MCF 10A (cell line): ENCODE data around the gene HS3ST5. TPM values are rescaled to one million over a fixed set of nuclear protein-coding genes. Genes with fewer than 3 reads are reported as not detected.

Experiments
- BruUV-seq: library from RNA; stranded (reverse); fragments of 400-500 nt; replicated peaks from 2 replicates; lab custom pipeline; 2021; lab: Mats Ljungman, UMichigan
- CTCF ChIA-PET: fragments of 300-600 bp; sonication (Branson Sonifier 250); formaldehyde crosslinking; extraction: SDS; loops from one replicate; lab custom pipeline; 2021; ENCODE audit warnings: antibody characterized with exemption, inconsistent platforms; lab: Yijun Ruan, JAX
- POLR2A ChIA-PET: fragments of 300-600, 350-650 bp; sonication (Branson Sonifier 250); formaldehyde crosslinking; extraction: SDS; loops from one replicate; lab custom pipeline; 2020; ENCODE audit warnings: antibody characterized with exemption, inconsistent platforms; lab: Yijun Ruan, JAX
- DNase-seq: peaks from one replicate; pipeline ENCODE4 v3.0.0-alpha.2; 2018; ENCODE audit not compliant: unreplicated experiment
- H3K27ac Mint-ChIP-seq: one replicate; pipeline ENCODE4 v1.8.0; 2022; ENCODE audit warnings: mild to moderate bottlenecking, low read depth, mixed read lengths; ENCODE audit not compliant: unreplicated experiment
- H3K27me3 Mint-ChIP-seq: one replicate; pipeline ENCODE4 v1.8.0; 2022; ENCODE audit warnings: mixed read lengths; ENCODE audit not compliant: insufficient read depth, unreplicated experiment
- H3K36me3 Mint-ChIP-seq: one replicate; pipeline ENCODE4 v1.8.0; 2022; ENCODE audit warnings: mild to moderate bottlenecking, moderate library complexity, mixed read lengths; ENCODE audit not compliant: insufficient read depth, unreplicated experiment
- H3K4me1 Mint-ChIP-seq: one replicate; pipeline ENCODE4 v1.8.0; 2022; ENCODE audit warnings: mixed read lengths; ENCODE audit not compliant: insufficient read depth, unreplicated experiment
- H3K4me3 Mint-ChIP-seq: one replicate; pipeline ENCODE4 v1.8.0; 2022; ENCODE audit warnings: mild to moderate bottlenecking, moderate library complexity, mixed read lengths; ENCODE audit not compliant: unreplicated experiment
- H3K9me3 Mint-ChIP-seq: one replicate; pipeline ENCODE4 v1.8.0; 2022; ENCODE audit warnings: mixed read lengths; ENCODE audit not compliant: unreplicated experiment
- intact Hi-C: fragments of 100-400 bp; cut with micrococcal nuclease; formaldehyde crosslinking; loops from 2 replicates; pipeline ENCODE4 v1.14.1; 2022
- total RNA-seq: library from RNA; stranded (reverse); gene quantifications from 2 replicates; pipeline ENCODE4 v1.2.3, GENCODE V29; 2022
- TF ChIP-seq, protein P1 (sequence below): fragments of 200-600 bp; IDR thresholded peaks from one replicate; pipeline ENCODE4 v1.8.0; 2022; ENCODE audit warnings: antibody characterized with exemption, mild to moderate bottlenecking; ENCODE audit not compliant: unreplicated experiment

Gene HS3ST5
- total RNA-seq, 1 experiment from 2014 or later, result not detected

GRCh38 chr6:114362396-114362795, 19.6 kb upstream of the HS3ST5 start:
- no peaks in the 10 kb centered on the region for H3K36me3 Mint-ChIP-seq
- no peak for DNase-seq
- POLR2A ChIA-PET, result no interaction called here
- no peak overlapping the region for H3K4me3 Mint-ChIP-seq
- BruUV-seq, result no TSS peak
- no peaks in the 10 kb centered on the region for H3K4me1 Mint-ChIP-seq
- no peak overlapping the region for H3K27ac Mint-ChIP-seq
- TF ChIP-seq, protein P1, sequence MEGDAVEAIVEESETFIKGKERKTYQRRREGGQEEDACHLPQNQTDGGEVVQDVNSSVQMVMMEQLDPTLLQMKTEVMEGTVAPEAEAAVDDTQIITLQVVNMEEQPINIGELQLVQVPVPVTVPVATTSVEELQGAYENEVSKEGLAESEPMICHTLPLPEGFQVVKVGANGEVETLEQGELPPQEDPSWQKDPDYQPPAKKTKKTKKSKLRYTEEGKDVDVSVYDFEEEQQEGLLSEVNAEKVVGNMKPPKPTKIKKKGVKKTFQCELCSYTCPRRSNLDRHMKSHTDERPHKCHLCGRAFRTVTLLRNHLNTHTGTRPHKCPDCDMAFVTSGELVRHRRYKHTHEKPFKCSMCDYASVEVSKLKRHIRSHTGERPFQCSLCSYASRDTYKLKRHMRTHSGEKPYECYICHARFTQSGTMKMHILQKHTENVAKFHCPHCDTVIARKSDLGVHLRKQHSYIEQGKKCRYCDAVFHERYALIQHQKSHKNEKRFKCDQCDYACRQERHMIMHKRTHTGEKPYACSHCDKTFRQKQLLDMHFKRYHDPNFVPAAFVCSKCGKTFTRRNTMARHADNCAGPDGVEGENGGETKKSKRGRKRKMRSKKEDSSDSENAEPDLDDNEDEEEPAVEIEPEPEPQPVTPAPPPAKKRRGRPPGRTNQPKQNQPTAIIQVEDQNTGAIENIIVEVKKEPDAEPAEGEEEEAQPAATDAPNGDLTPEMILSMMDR, result no peak
- H3K9me3 Mint-ChIP-seq, result no peaks in the 10 kb centered on the region
- intact Hi-C loops, result no loop called here
- CTCF ChIA-PET, result interaction anchor here (0.7 kb wide), 1 partner anchor 361 kb away, joined by 3 read pairs; no protein-coding TSS in a partner anchor
- peaks cover 65% of the 10 kb centered on the region for H3K27me3 Mint-ChIP-seq

GRCh38 chr6:114361036-114361435, 18.2 kb upstream of the HS3ST5 start:
- H3K4me1 Mint-ChIP-seq, result no peaks in the 10 kb centered on the region
- no peak overlapping the region for H3K27ac Mint-ChIP-seq
- TF ChIP-seq, protein P1, result no peak
- CTCF ChIA-PET, result interaction anchor here (0.6 kb wide), 1 partner anchor 252 kb away, joined by 5 read pairs; no protein-coding TSS in a partner anchor
- H3K4me3 Mint-ChIP-seq, result no peak overlapping the region
- POLR2A ChIA-PET, result no interaction called here
- DNase-seq, result no peak
- peaks cover 70% of the 10 kb centered on the region for H3K27me3 Mint-ChIP-seq
- intact Hi-C loops, result no loop called here
- no TSS peak for BruUV-seq
- H3K36me3 Mint-ChIP-seq, result no peaks in the 10 kb centered on the region
- no peaks in the 10 kb centered on the region for H3K9me3 Mint-ChIP-seq

- intact Hi-C loops, result no loop called here
- TF ChIP-seq, protein P1, result no peak
- Mint-ChIP-seq H3K27me3 (peaks cover 89% of the 10 kb centered on the region), H3K36me3 (no peaks in the 10 kb centered on the region), H3K27ac (no peak overlapping the region), H3K4me1 (no peaks in the 10 kb centered on the region), H3K4me3 (no peak overlapping the region), H3K9me3 (no peaks in the 10 kb centered on the region)
- DNase-seq, result no peak
- ChIA-PET POLR2A (no interaction called here), CTCF (no interaction called here)
- no TSS peak for BruUV-seq
Measured at GRCh38 chr6:114355300-114355699, 12.5 kb upstream of the HS3ST5 start.

DNA sequence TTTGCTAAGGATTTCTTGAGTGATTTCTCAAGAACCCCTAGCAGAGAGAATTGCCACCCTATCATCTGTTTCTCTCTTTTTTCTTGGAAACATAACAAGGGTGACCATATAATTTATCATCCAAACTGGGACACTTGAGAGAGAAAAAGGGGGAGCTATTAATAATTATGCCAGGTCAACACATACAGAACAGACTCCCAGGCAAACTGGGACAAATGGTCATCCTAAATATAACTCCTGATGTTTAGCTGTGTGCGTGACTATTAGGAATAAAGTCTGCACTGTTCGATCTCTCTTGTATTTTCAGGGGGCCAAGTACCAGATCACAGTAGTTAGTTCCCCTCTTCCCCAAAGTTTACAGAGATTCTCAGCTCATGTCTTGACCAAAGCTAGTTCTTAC, 11.7 kb upstream of the HS3ST5 start:
- H3K27me3 Mint-ChIP-seq, result peaks cover 90% of the 10 kb centered on the region
- no TSS peak for BruUV-seq
- H3K27ac Mint-ChIP-seq, result no peak overlapping the region
- no peaks in the 10 kb centered on the region for H3K9me3 Mint-ChIP-seq
- H3K36me3 Mint-ChIP-seq, result no peaks in the 10 kb centered on the region
- intact Hi-C loops, result no loop called here
- no peak overlapping the region for H3K4me3 Mint-ChIP-seq
- ChIA-PET POLR2A (no interaction called here), CTCF (no interaction called here)
- TF ChIP-seq, protein P1, result no peak
- no peak for DNase-seq
- no peaks in the 10 kb centered on the region for H3K4me1 Mint-ChIP-seq
